HepG2 (cell line): ENCODE measurements around the gene SV2B. TPM values are rescaled to one million over a fixed set of nuclear protein-coding genes. Genes with fewer than 3 reads are reported as not detected.
A peak's percentile ranks its signal among the peaks of the same experiment; 100 is the strongest.

Experiments used
- ATAC-seq: fragments of 200-7000 bp; cut with Tn5 transposase; 3 replicates; pipeline ENCODE4 v1.9.1; 2020; ENCODE audit warnings: mild to moderate bottlenecking, moderate library complexity
- BruUV-seq: library from RNA; stranded (reverse); fragments of 400-500 nt; replicated peaks from 2 replicates; lab custom pipeline; 2021; lab: Mats Ljungman, UMichigan
- CTCF ChIA-PET: fragments of 300-600 bp; formaldehyde crosslinking; extraction: SDS; loops from one replicate; lab custom pipeline; 2021; ENCODE audit warnings: low total read pairs, inconsistent platforms, low intra/inter-chr PET ratio; lab: Yijun Ruan, JAX
- POLR2A ChIA-PET: fragments of 350-600 bp; sonication (Branson Sonifier 250); formaldehyde crosslinking; loops from one replicate; lab custom pipeline; 2020; ENCODE audit warnings: antibody characterized with exemption, inconsistent platforms; lab: Yijun Ruan, JAX
- DNase-seq: peaks from one replicate; pipeline ENCODE4 v3.0.0-alpha.2; 2015; ENCODE audit warnings: low spot score
- FAIRE-seq: peaks from 3 replicates; lab custom pipeline; 2011; peaks lifted over from hg19 to GRCh38; lab: Jason Lieb, UNC
- H2AFZ ChIP-seq: one replicate; pipeline ENCODE4 v1.6.1; 2011; ENCODE audit warnings: low read length, inconsistent platforms
- H3K27ac ChIP-seq: fragments of 300-600 bp; 3 replicates; pipeline ENCODE4 v1.8.0; 2011; ENCODE audit warnings: mixed run types, mild to moderate bottlenecking, mixed read lengths, low read length, inconsistent platforms; ENCODE audit not compliant: insufficient read depth; ENCODE audit errors: extremely low read length
- H3K27me3 ChIP-seq, 2 experiments: fragments of 200-600 bp in 1 of 2; 2 replicates in 1 of 2; 3 replicates in 1 of 2; pipeline versions ENCODE4 v1.6.0 to v1.8.0; 2011; ENCODE audit warnings: low read length in 2 of 2, mild to moderate bottlenecking in 2 of 2, moderate library complexity in 2 of 2, inconsistent platforms in 1 of 2; ENCODE audit not compliant: insufficient read depth in 2 of 2, control insufficient read depth in 1 of 2
- H3K36me3 ChIP-seq, 2 experiments: fragments of 200-600 bp in 1 of 2; replicated peaks in 1 of 2; 2 replicates in 1 of 2; 3 replicates in 1 of 2; pipeline versions ENCODE4 v1.5.1 to v1.8.0; 2011; ENCODE audit warnings: low read length in 2 of 2, inconsistent platforms in 1 of 2; ENCODE audit not compliant: insufficient read depth in 2 of 2, control insufficient read depth in 1 of 2
- H3K4me1 ChIP-seq: 2 replicates; pipeline ENCODE4 v1.5.1; 2012; ENCODE audit warnings: low read length, inconsistent platforms; ENCODE audit not compliant: insufficient read depth
- H3K4me2 ChIP-seq: 2 replicates; pipeline ENCODE4 v1.6.0; 2011; ENCODE audit warnings: low read depth, low read length, inconsistent platforms
- H3K4me3 ChIP-seq, 3 experiments: fragments of 200-600 bp in 1 of 3; sonication (generic), shearing (Covaris generic) in 1 of 3; replicated peaks in 1 of 3; 2 replicates each; pipeline ENCODE4 v1.5.1; 2011 to 2016; ENCODE audit warnings: low read length in 3 of 3, inconsistent platforms in 2 of 3, low read depth in 2 of 3, mild to moderate bottlenecking in 2 of 3, control low read depth in 1 of 3, mixed read lengths in 1 of 3; ENCODE audit not compliant: insufficient read depth in 1 of 3
- H3K79me2 ChIP-seq: one replicate; pipeline ENCODE4 v1.6.1; 2011; ENCODE audit warnings: low read length, inconsistent platforms; ENCODE audit not compliant: insufficient read depth
- H3K9ac ChIP-seq: 2 replicates; pipeline ENCODE4 v1.6.0; 2011; ENCODE audit warnings: mild to moderate bottlenecking, low read depth, low read length, inconsistent platforms; ENCODE audit not compliant: insufficient read depth
- H3K9me3 ChIP-seq: 2 replicates; pipeline ENCODE4 v1.5.1; 2012; ENCODE audit warnings: mild to moderate bottlenecking, low read length
- H4K20me1 ChIP-seq: 2 replicates; pipeline ENCODE4 v1.6.0; 2011; ENCODE audit warnings: inconsistent platforms, mild to moderate bottlenecking, low read length, moderate library complexity; ENCODE audit not compliant: insufficient read depth
- BRD4 ChIP-seq: sonication (generic); formaldehyde crosslinking; IDR thresholded peaks from 2 replicates; pipeline ENCODE4 v1.4.0; 2020; ENCODE audit warnings: missing genetic modification reagents
- GPN1 ChIP-seq: sonication (generic); formaldehyde crosslinking; IDR thresholded peaks from 2 replicates; pipeline ENCODE4 v1.5.1; 2020; ENCODE audit warnings: missing genetic modification reagents, borderline replicate concordance
- PITX1 ChIP-seq: sonication (generic); formaldehyde crosslinking; IDR thresholded peaks from 2 replicates; pipeline ENCODE4 v1.5.1; 2020; ENCODE audit warnings: mild to moderate bottlenecking, missing genetic modification reagents
- RARA ChIP-seq: IDR thresholded peaks from 2 replicates; pipeline ENCODE4 v1.6.1; 2016; ENCODE audit warnings: missing genetic modification reagents, missing compliant biosample characterization
- SOX13 ChIP-seq, 3 experiments: fragments of 450-650 bp in 1 of 3; sonication (generic) in 1 of 3; formaldehyde crosslinking in 1 of 3; IDR thresholded peaks in 2 of 3; conservative IDR thresholded peaks in 1 of 3; 2 replicates each; pipeline versions ENCODE4 v1.5.0 to v1.6.1; 2016 to 2020; ENCODE audit warnings: antibody characterized with exemption in 1 of 3, mild to moderate bottlenecking in 1 of 3, missing compliant biosample characterization in 1 of 3, missing genetic modification reagents in 1 of 3, moderate library complexity in 1 of 3
- SOX6 ChIP-seq, 2 experiments: fragments of 450-650 bp in 1 of 2; sonication (generic) in 1 of 2; formaldehyde crosslinking in 1 of 2; IDR thresholded peaks; 2 replicates each; pipeline versions ENCODE4 v1.4.0 to v1.6.1; 2017 to 2020; ENCODE audit warnings: antibody characterized with exemption in 1 of 2, mild to moderate bottlenecking in 1 of 2, missing genetic modification reagents in 1 of 2
- ZNF747 ChIP-seq: sonication (generic); formaldehyde crosslinking; IDR thresholded peaks from 2 replicates; pipeline ENCODE4 v1.8.1; 2023; ENCODE audit warnings: missing genetic modification reagents, mild to moderate bottlenecking, borderline replicate concordance
- WGBS: methylation state at CpG from one replicate; pipeline ENCODE4 v1.1.6; 2017; ENCODE audit warnings: low lambda C conversion rate; 5-methylcytosine and 5-hydroxymethylcytosine counted together
- in situ Hi-C: cut with HindIII; loops from 2 replicates; pipeline ENCODE4 v1.10.0; 2017; ENCODE audit warnings: low pct_unique_long_range_greater_than_20kb; ENCODE audit not compliant: extremely low pct_ligation_motif_present
- intact Hi-C: fragments of 100-400 bp; cut with micrococcal nuclease; formaldehyde crosslinking; loops from one replicate; pipeline ENCODE4 v1.10.0; 2022; ENCODE audit not compliant: unreplicated experiment
- polyA plus RNA-seq, 8 experiments: library from polyadenylated mRNA; depleted of rRNA in 3 of 8; stranded (reverse) in 7 of 8; unstranded in 1 of 8; fragments of >200 nt; fragmentation: Illumina TruSeq in 4 of 8; extraction: Trizol in 4 of 8; gene quantifications; 2 replicates each; pipeline versions ENCODE4 v1.2.1 to v1.2.3, GENCODE V29; 2011 to 2016; ENCODE audit warnings: low read depth in 4 of 8, missing spikeins in 1 of 8, mixed read lengths in 1 of 8; ENCODE audit not compliant: insufficient read depth in 1 of 8
- total RNA-seq, 5 experiments: library from RNA; depleted of rRNA; stranded (reverse); fragments of >200 nt; fragmentation: Illumina TruSeq; extraction: Trizol; gene quantifications; 2 replicates each; pipeline ENCODE4 v1.2.3, GENCODE V29; 2016; ENCODE audit warnings: low read depth in 1 of 5
- TF ChIP-seq, protein P1 (sequence below): sonication (generic); formaldehyde crosslinking; conservative IDR thresholded peaks from 2 replicates; pipeline ENCODE4 v1.5.0; 2020; ENCODE audit warnings: missing genetic modification reagents

SV2B gene
- total and polyA plus RNA-seq, 2 of the 13 experiments (the other 11 are each of a cell fraction or from before 2014, with no cell fraction given) = not detected

DNA sequence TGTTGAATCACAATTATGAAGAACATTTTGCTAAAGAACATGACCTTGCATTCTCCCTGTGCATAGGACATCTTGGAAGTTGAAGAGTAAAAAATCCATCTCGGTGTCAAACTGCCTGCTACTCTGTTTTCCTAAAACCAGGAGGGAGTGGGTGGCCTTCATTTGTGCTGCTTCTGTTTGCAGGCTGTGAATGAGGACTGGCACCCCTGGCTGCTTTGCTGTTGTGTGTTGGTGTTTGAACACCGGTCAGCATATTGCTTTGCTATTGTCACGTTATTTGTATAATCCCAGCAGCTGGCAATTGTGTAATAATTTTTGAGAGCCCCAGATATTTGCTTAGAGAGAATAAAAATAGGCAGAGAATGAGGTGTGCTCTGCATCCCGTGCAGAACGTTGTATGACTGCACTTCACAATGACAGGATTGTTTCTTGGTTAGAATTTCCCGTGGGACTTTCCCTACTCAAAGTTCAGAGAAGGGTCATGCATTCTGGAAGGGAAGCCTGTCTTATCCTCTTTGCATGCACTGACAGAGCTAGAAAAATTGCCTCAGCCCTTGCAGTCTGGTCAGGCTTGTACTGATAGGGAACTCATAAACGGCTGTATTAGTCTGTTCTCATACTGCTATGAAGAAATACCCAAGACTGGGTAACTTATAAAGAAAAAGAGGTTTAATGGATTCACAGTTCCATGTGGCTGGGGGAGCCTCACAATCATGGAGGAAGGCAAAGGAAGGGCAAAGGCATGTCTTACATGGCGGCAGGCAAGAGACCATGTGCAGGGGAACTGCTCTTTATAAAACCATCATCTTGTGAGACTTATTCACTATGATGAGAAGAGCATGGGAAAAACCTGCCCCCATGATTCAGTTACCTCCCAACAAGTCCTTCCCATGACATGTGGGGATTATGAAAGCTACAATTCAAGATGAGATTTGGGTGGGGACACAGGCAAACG lies 16.3 kb downstream of the SV2B start:
- no peaks in the 10 kb centered on the region for H4K20me1 ChIP-seq
- no TSS peak for BruUV-seq
- H3K36me3 ChIP-seq = no peaks in the 10 kb centered on the region
- in situ Hi-C loops = no loop called here
- H3K79me2 ChIP-seq = no peaks in the 10 kb centered on the region
- H3K9me3 ChIP-seq = no peaks in the 10 kb centered on the region
- DNase-seq (peak; percentile 39), FAIRE-seq (no peak)
- no peaks in the 10 kb centered on the region for H3K4me1 ChIP-seq
- H3K4me2 ChIP-seq = no peak overlapping the region
- no peaks in the 10 kb centered on the region for H3K27me3 ChIP-seq
- CTCF ChIA-PET = no interaction called here
- no peak overlapping the region for H3K9ac ChIP-seq
- POLR2A ChIA-PET = no interaction called here
- H2AFZ ChIP-seq = no peak overlapping the region
- no peak overlapping the region for H3K4me3 ChIP-seq
- TF ChIP-seq ZNF747 (CRISPR knock-in tag) (no peak), PITX1 (CRISPR knock-in tag) (no peak), SOX6 (IDR thresholded peaks at IDR 0.05) (no peak), SOX6 (CRISPR knock-in tag; IDR thresholded peaks at IDR 0.05) (0 out of 2 replicates have a peak, but pooled peaks have one; percentile 26), BRD4 (CRISPR knock-in tag) (no peak), SOX13 (IDR thresholded peaks at IDR 0.05) (no peak), SOX13 (CRISPR knock-in tag; conservative IDR thresholded peaks at IDR 0.05 in 1 of 2, IDR thresholded peaks at IDR 0.05 in 1 of 2) (peak in 1 of 2 experiments; percentile 11; a peak in 1 of 4 replicates), RARA (CRISPR knock-in tag) (peak; percentile 55; the same call in 1 of the 2 replicates), GPN1 (CRISPR knock-in tag) (no peak)
- TF ChIP-seq, protein P1, sequence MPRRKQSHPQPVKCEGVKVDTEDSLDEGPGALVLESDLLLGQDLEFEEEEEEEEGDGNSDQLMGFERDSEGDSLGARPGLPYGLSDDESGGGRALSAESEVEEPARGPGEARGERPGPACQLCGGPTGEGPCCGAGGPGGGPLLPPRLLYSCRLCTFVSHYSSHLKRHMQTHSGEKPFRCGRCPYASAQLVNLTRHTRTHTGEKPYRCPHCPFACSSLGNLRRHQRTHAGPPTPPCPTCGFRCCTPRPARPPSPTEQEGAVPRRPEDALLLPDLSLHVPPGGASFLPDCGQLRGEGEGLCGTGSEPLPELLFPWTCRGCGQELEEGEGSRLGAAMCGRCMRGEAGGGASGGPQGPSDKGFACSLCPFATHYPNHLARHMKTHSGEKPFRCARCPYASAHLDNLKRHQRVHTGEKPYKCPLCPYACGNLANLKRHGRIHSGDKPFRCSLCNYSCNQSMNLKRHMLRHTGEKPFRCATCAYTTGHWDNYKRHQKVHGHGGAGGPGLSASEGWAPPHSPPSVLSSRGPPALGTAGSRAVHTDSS (CRISPR knock-in tag) = no peak
- TF ChIP-seq, all 625 proteins: peak for 3
- WGBS = 4% methylated on average over 9 of the region's 9 CpGs
- ATAC-seq = peak; percentile 39; the same call in 1 of the 3 replicates
- intact Hi-C loops = no loop called here
- H3K27ac ChIP-seq = no peak overlapping the region
